Transverse colon (tissue), 4 donors: ENCODE data around the gene TRPM8. TPM values are rescaled to one million over a fixed set of nuclear protein-coding genes. Genes with fewer than 3 reads are reported as not detected.

Experiments
- DNase-seq: peaks from one replicate; pipeline ENCODE4 v3.0.0-alpha.2; 2019
- H3K27ac ChIP-seq, 4 donors: fragments of 200-600 bp; sonication (generic); 2 replicates each; pipeline ENCODE4 v1.5.1; 2016 to 2018; ENCODE audit warnings: inconsistent platforms in 4 of 4
- H3K27me3 ChIP-seq: fragments of 200-600 bp; sonication (generic); 2 replicates; pipeline ENCODE4 v1.5.1; 2017; ENCODE audit warnings: inconsistent platforms
- H3K36me3 ChIP-seq, 4 donors: fragments of 200-600 bp; sonication (generic); 2 replicates each; pipeline ENCODE4 v1.5.1; 2017 to 2019; ENCODE audit warnings: inconsistent platforms in 4 of 4
- H3K4me1 ChIP-seq, 4 donors: fragments of 200-600 bp; sonication (generic); 2 replicates each; pipeline ENCODE4 v1.5.1; 2017 to 2020; ENCODE audit warnings: inconsistent platforms in 4 of 4
- H3K4me3 ChIP-seq, 4 donors: fragments of 200-600 bp; sonication (generic); 1 replicate in 1 of 4; 2 replicates in 3 of 4; pipeline versions ENCODE4 v1.5.1 to v1.6.1; 2017 to 2019; ENCODE audit warnings: inconsistent platforms in 4 of 4
- H3K9me3 ChIP-seq, 2 donors: fragments of 200-600 bp; sonication (generic); 2 replicates each; pipeline ENCODE4 v1.5.1; 2017 to 2019; ENCODE audit warnings: inconsistent platforms in 2 of 2
- EP300 ChIP-seq: sonication (generic); formaldehyde crosslinking; IDR thresholded peaks from one replicate; pipeline ENCODE4 v1.6.1; 2017; ENCODE audit warnings: antibody characterized with exemption, low read depth
- POLR2A ChIP-seq: fragments of 450-650 bp; IDR thresholded peaks from one replicate; pipeline ENCODE4 v1.6.1; 2016; ENCODE audit warnings: antibody characterized with exemption, mild to moderate bottlenecking, moderate library complexity
- POLR2AphosphoS5 ChIP-seq, 3 donors: sonication (generic); formaldehyde crosslinking; IDR thresholded peaks; one replicate each; pipeline ENCODE4 v1.6.1; 2016; ENCODE audit warnings: antibody characterized with exemption in 3 of 3
- WGBS, 2 donors: methylation state at CpG; one replicate each; pipeline ENCODE4 v1.1.5; 2018; ENCODE audit warnings: low coverage in 1 of 2; 5-methylcytosine and 5-hydroxymethylcytosine counted together
- in situ Hi-C, 4 donors: fragments of 200-750 bp; cut with MboI; loops; one replicate each; pipeline versions ENCODE4 v1.15.0 to v1.15.1; 2017; ENCODE audit warnings: low sequenced_read_pairs in 3 of 4, low pct_ligation_motif_present in 1 of 4, low pct_unique_long_range_greater_than_20kb in 1 of 4
- intact Hi-C: fragments of 100-400 bp; cut with DNase I; formaldehyde crosslinking; loops from one replicate; pipeline ENCODE4 v1.15.1; 2023; ENCODE audit warnings: low total_unique reads
- total RNA-seq, 4 donors: library from RNA; depleted of rRNA; stranded (reverse); fragments of >200 nt; gene quantifications; one replicate each; pipeline ENCODE4 v1.1.0, GENCODE V29; 2016
- TF ChIP-seq, protein P1 (sequence below), 5 experiments: fragments of 200-600 bp in 3 of 5; fragments of 450-650 bp in 2 of 5; sonication (generic) in 3 of 5; IDR thresholded peaks; 1 replicate in 2 of 5; 2 replicates in 3 of 5; pipeline ENCODE4 v1.5.1; 2016 to 2017; ENCODE audit warnings: antibody characterized with exemption in 5 of 5, inconsistent platforms in 3 of 5, mild to moderate bottlenecking in 2 of 5, moderate library complexity in 1 of 5

The TRPM8 gene
- total RNA-seq, 4 donors from 2014 or later: not detected

DNA sequence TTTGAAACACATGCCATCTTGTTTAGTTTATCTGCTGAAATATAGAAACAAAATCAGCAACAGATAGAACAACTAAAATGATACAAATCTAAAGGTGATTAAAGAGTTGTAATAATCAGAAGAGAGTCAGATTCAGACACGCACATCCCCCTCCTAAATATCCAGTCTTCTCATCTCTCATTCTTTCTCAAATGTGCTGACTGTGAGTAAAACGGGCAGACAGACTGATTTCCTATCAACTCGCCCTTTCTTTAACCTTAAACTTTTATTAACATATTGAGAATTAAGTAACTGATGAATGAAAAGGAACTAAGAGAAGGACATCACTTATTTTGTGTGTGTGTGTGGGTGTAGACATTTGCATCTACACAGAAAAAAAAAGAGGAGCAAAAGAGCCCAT lies 98.7 kb downstream of the TRPM8 start:
- no peak for TF ChIP-seq POLR2A
- TF ChIP-seq EP300: no peak
- no peak for TF ChIP-seq POLR2AphosphoS5 (IDR thresholded peaks at IDR 0.05)
- TF ChIP-seq, protein P1, sequence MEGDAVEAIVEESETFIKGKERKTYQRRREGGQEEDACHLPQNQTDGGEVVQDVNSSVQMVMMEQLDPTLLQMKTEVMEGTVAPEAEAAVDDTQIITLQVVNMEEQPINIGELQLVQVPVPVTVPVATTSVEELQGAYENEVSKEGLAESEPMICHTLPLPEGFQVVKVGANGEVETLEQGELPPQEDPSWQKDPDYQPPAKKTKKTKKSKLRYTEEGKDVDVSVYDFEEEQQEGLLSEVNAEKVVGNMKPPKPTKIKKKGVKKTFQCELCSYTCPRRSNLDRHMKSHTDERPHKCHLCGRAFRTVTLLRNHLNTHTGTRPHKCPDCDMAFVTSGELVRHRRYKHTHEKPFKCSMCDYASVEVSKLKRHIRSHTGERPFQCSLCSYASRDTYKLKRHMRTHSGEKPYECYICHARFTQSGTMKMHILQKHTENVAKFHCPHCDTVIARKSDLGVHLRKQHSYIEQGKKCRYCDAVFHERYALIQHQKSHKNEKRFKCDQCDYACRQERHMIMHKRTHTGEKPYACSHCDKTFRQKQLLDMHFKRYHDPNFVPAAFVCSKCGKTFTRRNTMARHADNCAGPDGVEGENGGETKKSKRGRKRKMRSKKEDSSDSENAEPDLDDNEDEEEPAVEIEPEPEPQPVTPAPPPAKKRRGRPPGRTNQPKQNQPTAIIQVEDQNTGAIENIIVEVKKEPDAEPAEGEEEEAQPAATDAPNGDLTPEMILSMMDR (IDR thresholded peaks at IDR 0.05): no peak
- Histone ChIP-seq H3K36me3 (no peaks in the 10 kb centered on the region), H3K9me3 (no peaks in the 10 kb centered on the region), H3K4me3 (no peak overlapping the region), H3K27me3 (peaks cover 8% of the 10 kb centered on the region), H3K4me1 (no peaks in the 10 kb centered on the region), H3K27ac (no peak overlapping the region)
- intact Hi-C loops (no loop called here), in situ Hi-C loops (no loop called here)
- 70 to 73% methylated on average over 3 of the region's 3 CpGs for WGBS, 2 donors
- DNase-seq: no peak

DNA sequence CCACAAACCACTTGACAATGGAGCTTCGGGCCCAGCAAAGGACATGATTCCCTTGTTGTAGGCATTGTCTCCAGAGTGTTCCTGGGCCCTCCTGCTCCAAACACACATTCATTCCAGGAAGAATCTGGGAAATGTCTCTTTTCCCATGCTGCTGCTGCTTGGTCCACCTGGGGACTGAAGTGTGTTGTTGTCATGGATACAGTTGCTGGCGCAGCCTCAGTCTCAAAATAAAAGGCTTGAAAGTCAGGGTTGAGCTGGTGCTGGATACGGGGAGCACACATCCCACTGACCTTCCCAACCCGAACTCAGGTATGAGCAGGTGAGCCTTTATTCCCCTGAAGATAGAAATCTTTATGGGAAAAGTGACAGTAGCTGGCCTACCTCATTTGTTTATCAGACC lies 102.7 kb downstream of the TRPM8 start:
- intact Hi-C loops (no loop called here), in situ Hi-C loops (no loop called here)
- Histone ChIP-seq H3K9me3 (no peaks in the 10 kb centered on the region), H3K27me3 (peaks cover 8% of the 10 kb centered on the region), H3K36me3 (no peaks in the 10 kb centered on the region), H3K27ac (no peak overlapping the region), H3K4me3 (no peak overlapping the region), H3K4me1 (no peaks in the 10 kb centered on the region)
- no peak for TF ChIP-seq EP300
- no peak for TF ChIP-seq POLR2AphosphoS5 (IDR thresholded peaks at IDR 0.05)
- TF ChIP-seq POLR2A: no peak
- TF ChIP-seq, protein P1 (IDR thresholded peaks at IDR 0.05): no peak
- DNase-seq: no peak
- WGBS, 2 donors: 83% methylated on average over 4 of the region's 4 CpGs; no CpG with 5 or more reads in 1 of the 2 donors

DNA sequence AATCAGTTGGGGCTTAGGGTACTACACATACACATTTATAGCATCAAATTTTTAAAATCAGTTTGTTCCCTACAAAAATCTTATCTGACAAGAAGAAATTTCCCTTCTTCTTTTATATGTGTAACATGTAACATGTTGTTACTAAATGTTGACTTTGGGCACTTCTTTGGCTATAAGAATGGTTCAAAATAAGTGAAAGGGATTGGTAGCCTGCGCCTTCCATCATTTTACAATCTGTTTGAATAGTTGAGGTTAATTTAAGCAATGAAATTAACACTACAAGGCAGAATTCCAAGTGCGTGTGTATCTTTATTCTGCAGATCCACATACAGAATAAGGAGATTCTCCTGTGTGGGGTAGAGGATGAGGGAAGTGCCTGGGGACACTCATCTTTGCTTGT lies 103.2 kb downstream of the TRPM8 start:
- TF ChIP-seq EP300 (no peak), POLR2A (no peak), POLR2AphosphoS5 (IDR thresholded peaks at IDR 0.05) (no peak)
- TF ChIP-seq, protein P1 (IDR thresholded peaks at IDR 0.05): no peak
- Histone ChIP-seq H3K27me3 (peaks cover 8% of the 10 kb centered on the region), H3K9me3 (no peaks in the 10 kb centered on the region), H3K4me3 (no peak overlapping the region), H3K4me1 (peaks cover 0 to 3% (median 0%) of the 10 kb centered on the region in 4 donors), H3K27ac (no peak overlapping the region), H3K36me3 (no peaks in the 10 kb centered on the region)
- no peak for DNase-seq
- intact Hi-C loops (no loop called here), in situ Hi-C loops (no loop called here)
- 85 to 88% methylated on average over 2 of the region's 2 CpGs for WGBS, 2 donors

DNA sequence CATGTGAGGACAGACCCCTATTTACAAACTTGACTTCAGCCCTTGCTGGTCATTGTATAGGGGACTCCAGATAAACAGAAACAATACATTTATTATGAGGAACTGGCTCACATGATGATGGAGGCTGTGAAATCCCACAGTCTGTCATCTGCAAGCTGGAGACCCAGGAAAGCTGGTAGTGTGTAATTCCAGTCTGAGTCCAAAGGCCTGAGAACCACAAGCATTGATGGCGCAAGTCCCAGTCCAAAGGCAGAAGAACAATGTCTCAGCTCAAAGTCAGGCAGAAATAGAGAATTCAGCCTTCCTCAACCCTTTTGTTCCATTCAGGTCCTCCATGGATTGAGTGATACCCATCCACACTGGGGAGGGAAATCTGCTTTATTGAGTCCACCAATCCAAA lies 105.3 kb downstream of the TRPM8 start:
- Histone ChIP-seq H3K27me3 (no peaks in the 10 kb centered on the region), H3K9me3 (no peaks in the 10 kb centered on the region), H3K4me1 (peaks cover 0 to 12% (median 0%) of the 10 kb centered on the region in 4 donors), H3K4me3 (no peak overlapping the region), H3K27ac (no peak overlapping the region), H3K36me3 (no peaks in the 10 kb centered on the region)
- intact Hi-C loops (no loop called here), in situ Hi-C loops (no loop called here)
- WGBS, 2 donors: 100% methylated on average over 1 of the region's 1 CpG; no CpG with 5 or more reads in 1 of the 2 donors
- DNase-seq: no peak
- TF ChIP-seq POLR2A (no peak), EP300 (no peak), POLR2AphosphoS5 (IDR thresholded peaks at IDR 0.05) (no peak)
- TF ChIP-seq, protein P1 (IDR thresholded peaks at IDR 0.05): no peak
